ENCODE measurements around the gene SURF4. TPM values are rescaled to one million over a fixed set of nuclear protein-coding genes. Genes with fewer than 3 reads are reported as not detected.
A peak's percentile ranks its signal among the peaks of the same experiment; 100 is the strongest.

Gene SURF4
- 57.0 and 58.2 TPM in 2 replicates for total RNA-seq

DNA sequence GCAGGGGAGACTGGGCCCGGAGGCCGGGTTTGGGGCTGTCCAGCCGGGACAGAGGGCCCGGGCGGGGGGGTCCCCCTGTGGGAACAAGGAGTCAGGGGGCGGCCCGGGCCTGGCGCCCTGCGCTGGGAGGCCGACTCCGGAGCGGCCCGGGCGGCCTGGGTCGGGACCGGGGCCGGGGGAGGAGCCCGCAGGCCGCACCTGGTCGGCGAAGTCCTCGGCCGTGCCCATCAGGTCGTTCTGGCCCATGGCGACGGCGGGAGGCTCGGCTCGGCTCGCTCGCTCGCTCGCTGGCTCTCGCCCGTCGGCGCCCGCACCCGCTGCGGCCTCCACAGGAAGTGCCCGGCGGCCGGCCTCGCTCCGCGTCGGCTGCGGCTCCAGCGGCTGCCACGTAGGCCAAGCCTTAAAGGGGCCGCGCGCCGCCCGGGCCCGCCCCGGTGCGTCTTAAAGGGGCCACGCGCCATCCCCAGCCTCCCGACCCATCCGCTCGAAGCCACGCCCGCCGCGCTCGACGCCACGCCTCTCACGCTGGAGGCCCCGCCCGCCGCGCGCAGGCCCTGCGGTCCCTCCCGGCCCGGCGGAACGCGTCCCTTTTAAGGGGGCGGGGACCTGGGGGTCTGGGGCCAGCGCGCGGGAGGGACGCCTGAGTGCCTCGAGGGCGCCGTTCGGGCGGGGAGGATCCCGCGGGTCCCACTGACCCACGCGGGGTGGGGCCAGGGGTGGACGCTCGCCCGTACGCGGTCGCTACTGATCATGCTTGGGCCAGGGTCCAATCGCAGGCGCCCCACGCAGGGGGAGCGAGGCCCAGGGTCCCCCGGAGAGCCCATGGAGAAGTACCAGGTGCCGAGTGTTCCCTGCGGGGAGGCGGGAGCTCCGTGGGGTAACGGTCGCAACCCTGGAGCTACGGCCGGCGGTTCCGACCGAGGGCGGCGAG, at the start of gene SURF4, which contains the start of gene STKLD1:
TSS of gene SURF4 (minus strand) at position 337 of the 931 bp plus-strand sequence. CDS start at position 246, 91 bp downstream.
TSS of gene STKLD1 (plus strand) at position 643 of the 931 bp plus-strand sequence. CDS start at position 751, 108 bp downstream.
- Mint-ChIP-seq H3K4me3 (peak within 1 kb of the TSS; percentile 91), H3K9me3 (no peaks in the 10 kb centered on the region), H3K27me3 (no peaks in the 10 kb centered on the region), H3K27ac (peak within 1 kb of the TSS; percentile 74), H3K4me1 (peaks cover 39% of the 10 kb centered on the region), H3K36me3 (ENCODE audit: low read depth) (peaks cover 16% of the 10 kb centered on the region)
- ATAC-seq (ENCODE audit: low read depth) = peak; percentile 96
- DNase-seq = peak; percentile 99
- POLR2A ChIA-PET = interaction anchor here (0.9 to 3.7 kb wide), 13 partner anchors 10 to 345 kb away, joined by 4 to 26 read pairs (median 5); partner anchors contain the start of genes GTF3C5, MED22, REXO4 and RPL7A
- CTCF ChIA-PET = no interaction called here
- intact Hi-C loops (cut with micrococcal nuclease) = loop anchor here (1.0 to 10.0 kb wide), 8 partner anchors 20 to 759 kb away; partner anchors contain the start of genes BRD3OS, CACFD1, MED22 and REXO4
- TF ChIP-seq, protein P1, sequence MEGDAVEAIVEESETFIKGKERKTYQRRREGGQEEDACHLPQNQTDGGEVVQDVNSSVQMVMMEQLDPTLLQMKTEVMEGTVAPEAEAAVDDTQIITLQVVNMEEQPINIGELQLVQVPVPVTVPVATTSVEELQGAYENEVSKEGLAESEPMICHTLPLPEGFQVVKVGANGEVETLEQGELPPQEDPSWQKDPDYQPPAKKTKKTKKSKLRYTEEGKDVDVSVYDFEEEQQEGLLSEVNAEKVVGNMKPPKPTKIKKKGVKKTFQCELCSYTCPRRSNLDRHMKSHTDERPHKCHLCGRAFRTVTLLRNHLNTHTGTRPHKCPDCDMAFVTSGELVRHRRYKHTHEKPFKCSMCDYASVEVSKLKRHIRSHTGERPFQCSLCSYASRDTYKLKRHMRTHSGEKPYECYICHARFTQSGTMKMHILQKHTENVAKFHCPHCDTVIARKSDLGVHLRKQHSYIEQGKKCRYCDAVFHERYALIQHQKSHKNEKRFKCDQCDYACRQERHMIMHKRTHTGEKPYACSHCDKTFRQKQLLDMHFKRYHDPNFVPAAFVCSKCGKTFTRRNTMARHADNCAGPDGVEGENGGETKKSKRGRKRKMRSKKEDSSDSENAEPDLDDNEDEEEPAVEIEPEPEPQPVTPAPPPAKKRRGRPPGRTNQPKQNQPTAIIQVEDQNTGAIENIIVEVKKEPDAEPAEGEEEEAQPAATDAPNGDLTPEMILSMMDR (IDR thresholded peaks at IDR 0.05) = no peak

DNA sequence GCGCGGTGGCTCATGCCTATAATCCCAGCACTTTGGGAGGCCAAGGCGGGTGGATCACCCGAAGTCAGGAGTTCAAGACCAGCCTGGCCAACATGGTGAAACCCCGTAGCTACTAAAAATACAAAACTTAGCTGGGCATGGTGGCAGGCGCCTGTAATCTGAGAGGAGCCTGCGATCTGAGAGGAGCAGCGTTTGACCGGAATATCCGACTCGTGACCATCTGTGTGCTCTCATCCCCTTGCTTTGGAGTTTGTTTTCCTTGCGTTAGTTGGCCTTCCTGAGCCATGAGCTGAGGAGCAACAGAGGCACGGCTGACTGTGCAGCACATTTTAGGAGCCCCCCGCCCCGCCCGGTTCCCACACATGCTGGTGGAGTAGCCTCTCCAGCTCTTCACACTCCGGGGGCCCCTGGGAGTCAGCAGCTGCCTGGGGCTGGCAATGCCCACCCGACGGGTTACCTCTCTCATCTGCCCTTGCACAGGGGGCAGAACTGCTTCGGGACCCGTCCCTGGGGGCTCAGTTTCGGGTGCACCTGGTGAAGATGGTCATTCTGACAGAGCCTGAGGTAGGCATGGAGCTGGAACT, 49.3 kb upstream of the SURF4 start:
- CTCF ChIA-PET = no interaction called here
- no peaks in the 10 kb centered on the region for H3K36me3 Mint-ChIP-seq (ENCODE audit: low read depth)
- TF ChIP-seq, protein P1 (IDR thresholded peaks at IDR 0.05) = no peak
- H3K4me1 Mint-ChIP-seq = peaks cover 28% of the 10 kb centered on the region
- H3K27me3 Mint-ChIP-seq = peaks cover 15% of the 10 kb centered on the region
- H3K4me3 Mint-ChIP-seq = no peak overlapping the region
- no peak for DNase-seq
- H3K27ac Mint-ChIP-seq = no peak overlapping the region
- no peaks in the 10 kb centered on the region for H3K9me3 Mint-ChIP-seq
- ATAC-seq (ENCODE audit: low read depth) = no peak
- POLR2A ChIA-PET = interaction anchor here (1.3 kb wide), 1 partner anchor 53 kb away, joined by 4 read pairs; no protein-coding TSS in a partner anchor
- intact Hi-C loops (cut with micrococcal nuclease) = no loop called here

DNA sequence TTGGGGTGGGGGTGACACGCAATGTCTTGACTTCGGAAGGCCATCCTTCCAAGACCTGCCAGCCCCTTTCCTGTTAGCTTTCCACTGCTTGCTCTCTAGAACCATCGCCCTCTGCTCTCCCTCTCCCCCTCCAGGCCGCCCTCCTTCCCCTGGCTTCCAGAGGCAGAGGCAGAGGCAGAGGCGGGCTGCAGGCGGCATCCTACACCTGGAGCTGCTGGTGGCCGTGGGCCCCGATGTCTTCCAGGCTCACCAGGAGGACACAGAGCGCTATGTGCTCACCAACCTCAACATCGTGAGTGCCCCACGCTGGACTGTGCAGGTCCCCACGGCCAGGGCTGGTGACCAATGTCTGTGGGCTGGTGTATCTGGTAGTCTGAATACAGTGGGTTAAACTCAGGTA, 48.3 kb upstream of the SURF4 start:
- POLR2A ChIA-PET = no interaction called here
- DNase-seq = no peak
- no peak for ATAC-seq (ENCODE audit: low read depth)

GRCh38 chr9:133423216-133423615, 47.4 kb upstream of the SURF4 start:
- no peaks in the 10 kb centered on the region for H3K36me3 Mint-ChIP-seq (ENCODE audit: low read depth)
- ATAC-seq (ENCODE audit: low read depth) (no peak), DNase-seq (no peak)
- peaks cover 14% of the 10 kb centered on the region for H3K27me3 Mint-ChIP-seq
- TF ChIP-seq, protein P1 (IDR thresholded peaks at IDR 0.05) = no peak
- CTCF ChIA-PET = no interaction called here
- no peak overlapping the region for H3K27ac Mint-ChIP-seq
- H3K9me3 Mint-ChIP-seq = peaks cover 3% of the 10 kb centered on the region
- peaks cover 41% of the 10 kb centered on the region for H3K4me1 Mint-ChIP-seq
- no peak overlapping the region for H3K4me3 Mint-ChIP-seq
- intact Hi-C loops (cut with micrococcal nuclease) = no loop called here
- POLR2A ChIA-PET = interaction anchor here (0.6 kb wide), 1 partner anchor 115 kb away, joined by 8 read pairs; no protein-coding TSS in a partner anchor

More for the DNA sequence above, 48.3 kb upstream of the SURF4 start:
- H3K9me3 Mint-ChIP-seq = peaks cover 3% of the 10 kb centered on the region
- CTCF ChIA-PET = no interaction called here
- peaks cover 14% of the 10 kb centered on the region for H3K27me3 Mint-ChIP-seq
- intact Hi-C loops (cut with micrococcal nuclease) = no loop called here
- no peaks in the 10 kb centered on the region for H3K36me3 Mint-ChIP-seq (ENCODE audit: low read depth)
- H3K4me3 Mint-ChIP-seq = no peak overlapping the region
- H3K4me1 Mint-ChIP-seq = peaks cover 32% of the 10 kb centered on the region
- no peak overlapping the region for H3K27ac Mint-ChIP-seq
- TF ChIP-seq, protein P1 (IDR thresholded peaks at IDR 0.05) = no peak

Data from activated B cell treated with CpG ODN at 0.5 μM for 24 hours (primary cell).